ENCODE results near the gene SYT13. TPM values are rescaled to one million over a fixed set of nuclear protein-coding genes. Genes with fewer than 3 reads are reported as not detected.

SYT13 gene
- total RNA-seq, 1 experiment from 2014 or later = 1.4 TPM

DNA sequence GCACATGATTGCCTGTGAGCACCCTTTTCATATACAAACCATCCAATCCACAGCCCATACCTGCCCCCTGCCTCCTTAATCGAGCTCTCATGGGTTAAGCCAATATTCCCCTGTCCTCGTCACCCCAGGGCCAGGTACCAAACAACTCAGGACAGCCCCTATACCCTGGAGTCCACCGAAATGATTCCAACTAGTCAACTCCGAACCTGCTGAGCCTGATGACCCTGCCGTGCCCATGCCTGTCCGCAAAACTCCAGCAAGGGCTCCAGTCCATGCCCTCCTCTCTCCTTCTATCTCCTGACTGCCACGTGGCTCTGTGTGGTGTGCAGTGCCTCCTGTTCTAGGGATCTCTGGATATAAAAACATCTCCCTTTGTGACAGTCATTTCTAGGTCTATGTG, 35.5 kb upstream of the SYT13 start:
- ChIA-PET POLR2A (no interaction called here), RAD21 (ENCODE audit: low non-redundant PET in 1 of 2, low total read pairs in 2 of 2, uncharacterized antibody in 2 of 2, unreplicated experiment in 2 of 2) (no interaction called here), CTCF (interaction anchor here (1.1 kb wide), 1 partner anchor 333 kb away, joined by 3 read pairs; no protein-coding TSS in a partner anchor)
- Histone ChIP-seq H3K36me3 (ENCODE audit: control insufficient read depth in 1 of 2, insufficient read depth in 2 of 2, low read length in 2 of 2) (no peaks in the 10 kb centered on the region), H3K4me1 (ENCODE audit: control insufficient read depth in 1 of 2, insufficient read depth in 2 of 2, low read length in 2 of 2) (peaks cover 0 to 4% of the 10 kb centered on the region in 2 experiments; a peak in 1 of 4 replicates), H3K9me3 (ENCODE audit: control insufficient read depth in 1 of 2, insufficient read depth in 1 of 2, low read depth in 1 of 2, low read length in 2 of 2) (no peaks in the 10 kb centered on the region), H4K20me1 (ENCODE audit: insufficient read depth) (no peaks in the 10 kb centered on the region), H3K27me3 (ENCODE audit: insufficient read depth, low read length) (no peaks in the 10 kb centered on the region), H3K79me2 (ENCODE audit: insufficient read depth, low read length) (no peaks in the 10 kb centered on the region), H3K4me3 (replicated peaks in 1 of 2; ENCODE audit: low read depth in 1 of 2, low read length in 2 of 2) (no peak overlapping the region), H3K9me2 (ENCODE audit: insufficient read depth) (0 out of 2 replicates have a peak, but pooled peaks cover 2% of the 10 kb centered on the region), H2AFZ (ENCODE audit: low read depth, low read length, poor library complexity, severe bottlenecking) (no peak overlapping the region), H3K9ac (ENCODE audit: low read length) (no peak overlapping the region), H3K27ac (ENCODE audit: low read depth, low read length) (no peak overlapping the region), H3K4me2 (ENCODE audit: low read length) (no peak overlapping the region)
- intact Hi-C loops (cut with micrococcal nuclease) = no loop called here
- TF ChIP-seq ATF3 (IDR thresholded peaks at IDR 0.05) (no peak), POLR2A (IDR thresholded peaks at IDR 0.05; ENCODE audit: borderline replicate concordance, extremely low read depth, insufficient read depth, insufficient read length) (no peak), EGR1 (IDR thresholded peaks at IDR 0.05; ENCODE audit: low read depth) (no peak)
- TF ChIP-seq, protein P1, sequence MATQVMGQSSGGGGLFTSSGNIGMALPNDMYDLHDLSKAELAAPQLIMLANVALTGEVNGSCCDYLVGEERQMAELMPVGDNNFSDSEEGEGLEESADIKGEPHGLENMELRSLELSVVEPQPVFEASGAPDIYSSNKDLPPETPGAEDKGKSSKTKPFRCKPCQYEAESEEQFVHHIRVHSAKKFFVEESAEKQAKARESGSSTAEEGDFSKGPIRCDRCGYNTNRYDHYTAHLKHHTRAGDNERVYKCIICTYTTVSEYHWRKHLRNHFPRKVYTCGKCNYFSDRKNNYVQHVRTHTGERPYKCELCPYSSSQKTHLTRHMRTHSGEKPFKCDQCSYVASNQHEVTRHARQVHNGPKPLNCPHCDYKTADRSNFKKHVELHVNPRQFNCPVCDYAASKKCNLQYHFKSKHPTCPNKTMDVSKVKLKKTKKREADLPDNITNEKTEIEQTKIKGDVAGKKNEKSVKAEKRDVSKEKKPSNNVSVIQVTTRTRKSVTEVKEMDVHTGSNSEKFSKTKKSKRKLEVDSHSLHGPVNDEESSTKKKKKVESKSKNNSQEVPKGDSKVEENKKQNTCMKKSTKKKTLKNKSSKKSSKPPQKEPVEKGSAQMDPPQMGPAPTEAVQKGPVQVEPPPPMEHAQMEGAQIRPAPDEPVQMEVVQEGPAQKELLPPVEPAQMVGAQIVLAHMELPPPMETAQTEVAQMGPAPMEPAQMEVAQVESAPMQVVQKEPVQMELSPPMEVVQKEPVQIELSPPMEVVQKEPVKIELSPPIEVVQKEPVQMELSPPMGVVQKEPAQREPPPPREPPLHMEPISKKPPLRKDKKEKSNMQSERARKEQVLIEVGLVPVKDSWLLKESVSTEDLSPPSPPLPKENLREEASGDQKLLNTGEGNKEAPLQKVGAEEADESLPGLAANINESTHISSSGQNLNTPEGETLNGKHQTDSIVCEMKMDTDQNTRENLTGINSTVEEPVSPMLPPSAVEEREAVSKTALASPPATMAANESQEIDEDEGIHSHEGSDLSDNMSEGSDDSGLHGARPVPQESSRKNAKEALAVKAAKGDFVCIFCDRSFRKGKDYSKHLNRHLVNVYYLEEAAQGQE (IDR thresholded peaks at IDR 0.05; ENCODE audit: low read depth) = no peak
- BruUV-seq (replicated peaks) = no TSS peak
- DNase-seq (ENCODE audit: low read depth, low spot score) (no peak), ATAC-seq (no peak)

DNA sequence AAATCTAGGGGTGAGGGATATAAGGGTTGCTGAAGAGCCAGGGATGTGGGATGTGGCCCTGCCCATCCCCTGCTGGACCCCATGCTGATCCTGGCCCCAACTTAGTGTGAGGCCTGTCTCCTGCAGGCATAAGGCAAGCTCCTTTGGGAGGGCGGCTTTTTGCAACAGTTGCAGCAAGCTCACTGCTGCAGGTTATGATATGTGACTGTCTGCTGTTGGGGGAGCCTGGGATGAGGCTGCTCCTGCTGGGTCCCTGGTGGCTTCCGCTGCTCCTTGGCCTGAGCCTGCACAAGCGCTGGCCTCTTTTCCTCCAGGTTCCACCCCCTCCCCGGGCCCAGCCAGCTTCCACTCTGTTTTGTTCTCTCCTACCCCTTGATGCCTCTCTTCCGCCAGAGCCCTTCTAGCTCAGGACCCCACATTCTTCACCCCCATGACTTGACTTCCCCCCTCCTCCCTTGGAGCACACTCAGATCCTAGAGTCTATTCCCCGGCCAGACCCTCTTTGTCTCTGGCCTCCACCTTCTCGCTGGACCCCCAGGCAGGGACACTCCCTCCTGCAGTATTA, 35.0 kb upstream of the SYT13 start:
- H4K20me1 ChIP-seq (ENCODE audit: insufficient read depth) = no peaks in the 10 kb centered on the region
- no peaks in the 10 kb centered on the region for H3K36me3 ChIP-seq (ENCODE audit: control insufficient read depth in 1 of 2, insufficient read depth in 2 of 2, low read length in 2 of 2)
- no peaks in the 10 kb centered on the region for H3K27me3 ChIP-seq (ENCODE audit: insufficient read depth, low read length)
- H3K4me3 ChIP-seq (replicated peaks in 1 of 2; ENCODE audit: low read depth in 1 of 2, low read length in 2 of 2) = no peak overlapping the region
- H3K4me2 ChIP-seq (ENCODE audit: low read length) = no peak overlapping the region
- ChIA-PET POLR2A (no interaction called here), CTCF (no interaction called here), RAD21 (ENCODE audit: low non-redundant PET in 1 of 2, low total read pairs in 2 of 2, uncharacterized antibody in 2 of 2, unreplicated experiment in 2 of 2) (no interaction called here)
- intact Hi-C loops (cut with micrococcal nuclease) = no loop called here
- no peaks in the 10 kb centered on the region for H3K9me3 ChIP-seq (ENCODE audit: control insufficient read depth in 1 of 2, insufficient read depth in 1 of 2, low read depth in 1 of 2, low read length in 2 of 2)
- no peak for DNase-seq (ENCODE audit: low read depth, low spot score)
- no TSS peak for BruUV-seq (replicated peaks)
- H3K79me2 ChIP-seq (ENCODE audit: insufficient read depth, low read length) = no peaks in the 10 kb centered on the region
- 0 out of 2 replicates have a peak, but pooled peaks cover 2% of the 10 kb centered on the region for H3K9me2 ChIP-seq (ENCODE audit: insufficient read depth)
- no peak overlapping the region for H3K27ac ChIP-seq (ENCODE audit: low read depth, low read length)
- no peak for ATAC-seq
- H2AFZ ChIP-seq (ENCODE audit: low read depth, low read length, poor library complexity, severe bottlenecking) = no peak overlapping the region
- peaks cover 0 to 4% of the 10 kb centered on the region in 2 experiments; a peak in 1 of 4 replicates for H3K4me1 ChIP-seq (ENCODE audit: control insufficient read depth in 1 of 2, insufficient read depth in 2 of 2, low read length in 2 of 2)
- H3K9ac ChIP-seq (ENCODE audit: low read length) = no peak overlapping the region
- TF ChIP-seq SIN3A (IDR thresholded peaks at IDR 0.05; ENCODE audit: low read depth) (no peak), EGR1 (IDR thresholded peaks at IDR 0.05; ENCODE audit: low read depth) (no peak), SP1 (IDR thresholded peaks at IDR 0.05; ENCODE audit: low read depth) (no peak), EZH2phosphoT487 (IDR thresholded peaks at IDR 0.05; ENCODE audit: borderline replicate concordance) (no peak), ZFX (IDR thresholded peaks at IDR 0.05) (no peak)
- TF ChIP-seq, protein P1 (IDR thresholded peaks at IDR 0.05; ENCODE audit: low read depth) = no peak
- TF ChIP-seq, protein P2, sequence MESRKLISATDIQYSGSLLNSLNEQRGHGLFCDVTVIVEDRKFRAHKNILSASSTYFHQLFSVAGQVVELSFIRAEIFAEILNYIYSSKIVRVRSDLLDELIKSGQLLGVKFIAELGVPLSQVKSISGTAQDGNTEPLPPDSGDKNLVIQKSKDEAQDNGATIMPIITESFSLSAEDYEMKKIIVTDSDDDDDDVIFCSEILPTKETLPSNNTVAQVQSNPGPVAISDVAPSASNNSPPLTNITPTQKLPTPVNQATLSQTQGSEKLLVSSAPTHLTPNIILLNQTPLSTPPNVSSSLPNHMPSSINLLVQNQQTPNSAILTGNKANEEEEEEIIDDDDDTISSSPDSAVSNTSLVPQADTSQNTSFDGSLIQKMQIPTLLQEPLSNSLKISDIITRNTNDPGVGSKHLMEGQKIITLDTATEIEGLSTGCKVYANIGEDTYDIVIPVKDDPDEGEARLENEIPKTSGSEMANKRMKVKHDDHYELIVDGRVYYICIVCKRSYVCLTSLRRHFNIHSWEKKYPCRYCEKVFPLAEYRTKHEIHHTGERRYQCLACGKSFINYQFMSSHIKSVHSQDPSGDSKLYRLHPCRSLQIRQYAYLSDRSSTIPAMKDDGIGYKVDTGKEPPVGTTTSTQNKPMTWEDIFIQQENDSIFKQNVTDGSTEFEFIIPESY (IDR thresholded peaks at IDR 0.05; ENCODE audit: extremely low read depth, insufficient replicate concordance, low read length) = no peak
